Measurements from ENCODE around the gene COX7A2L.
"Not testable (repeated sequence)": the region's sequence is repeated elsewhere in the genome, so short reads cannot be mapped to it uniquely, and the experiment has no call there.

Gene COX7A2L

GRCh38 chr2:42390401-42390969, 29.5 kb upstream of the COX7A2L start:
- TF ChIP-seq, protein P1, sequence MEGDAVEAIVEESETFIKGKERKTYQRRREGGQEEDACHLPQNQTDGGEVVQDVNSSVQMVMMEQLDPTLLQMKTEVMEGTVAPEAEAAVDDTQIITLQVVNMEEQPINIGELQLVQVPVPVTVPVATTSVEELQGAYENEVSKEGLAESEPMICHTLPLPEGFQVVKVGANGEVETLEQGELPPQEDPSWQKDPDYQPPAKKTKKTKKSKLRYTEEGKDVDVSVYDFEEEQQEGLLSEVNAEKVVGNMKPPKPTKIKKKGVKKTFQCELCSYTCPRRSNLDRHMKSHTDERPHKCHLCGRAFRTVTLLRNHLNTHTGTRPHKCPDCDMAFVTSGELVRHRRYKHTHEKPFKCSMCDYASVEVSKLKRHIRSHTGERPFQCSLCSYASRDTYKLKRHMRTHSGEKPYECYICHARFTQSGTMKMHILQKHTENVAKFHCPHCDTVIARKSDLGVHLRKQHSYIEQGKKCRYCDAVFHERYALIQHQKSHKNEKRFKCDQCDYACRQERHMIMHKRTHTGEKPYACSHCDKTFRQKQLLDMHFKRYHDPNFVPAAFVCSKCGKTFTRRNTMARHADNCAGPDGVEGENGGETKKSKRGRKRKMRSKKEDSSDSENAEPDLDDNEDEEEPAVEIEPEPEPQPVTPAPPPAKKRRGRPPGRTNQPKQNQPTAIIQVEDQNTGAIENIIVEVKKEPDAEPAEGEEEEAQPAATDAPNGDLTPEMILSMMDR (IDR thresholded peaks at IDR 0.05; ENCODE audit: control insufficient read depth, extremely low read depth, insufficient read depth): no peak
- DNase-seq (ENCODE audit: low read depth): no peak
- no peak overlapping the region for H3K4me3 ChIP-seq (ENCODE audit: low read depth, low read length)

DNA sequence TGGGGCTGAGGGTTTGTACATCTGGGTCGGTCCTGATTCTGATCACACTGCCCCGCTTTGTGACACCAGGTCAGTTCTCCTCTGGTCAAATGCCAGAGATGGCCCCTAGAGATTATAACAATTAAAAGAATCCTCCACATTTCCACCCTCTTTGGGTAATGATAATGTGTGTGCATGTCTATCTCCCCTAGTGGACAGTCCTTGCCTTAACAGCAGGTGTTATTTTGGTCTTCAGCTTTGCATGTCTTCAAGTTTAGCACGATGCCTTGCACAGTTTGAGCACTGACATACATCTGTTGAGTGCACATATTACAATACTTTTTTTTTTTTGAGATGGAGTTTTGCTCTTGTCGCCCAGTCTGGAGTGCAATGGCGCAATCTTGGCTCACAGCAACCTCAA, 25.7 kb upstream of the COX7A2L start:
- no peak overlapping the region for H3K4me3 ChIP-seq (ENCODE audit: low read depth, low read length)
- DNase-seq (ENCODE audit: low read depth): no peak
- TF ChIP-seq, protein P1 (IDR thresholded peaks at IDR 0.05; ENCODE audit: control insufficient read depth, extremely low read depth, insufficient read depth): no peak

GRCh38 chr2:42385225-42385624, 24.2 kb upstream of the COX7A2L start:
- TF ChIP-seq, protein P1 (IDR thresholded peaks at IDR 0.05; ENCODE audit: control insufficient read depth, extremely low read depth, insufficient read depth): peak; percentile 37

GRCh38 chr2:42383855-42384530, 23.0 kb upstream of the COX7A2L start:
- no peak for DNase-seq (ENCODE audit: low read depth)
- TF ChIP-seq, protein P1 (IDR thresholded peaks at IDR 0.05; ENCODE audit: control insufficient read depth, extremely low read depth, insufficient read depth): no peak
- no peak overlapping the region for H3K4me3 ChIP-seq (ENCODE audit: low read depth, low read length)

More at GRCh38 chr2:42385225-42385624, 24.2 kb upstream of the COX7A2L start:
- DNase-seq (ENCODE audit: low read depth): no peak
- no peak overlapping the region for H3K4me3 ChIP-seq (ENCODE audit: low read depth, low read length)

DNA sequence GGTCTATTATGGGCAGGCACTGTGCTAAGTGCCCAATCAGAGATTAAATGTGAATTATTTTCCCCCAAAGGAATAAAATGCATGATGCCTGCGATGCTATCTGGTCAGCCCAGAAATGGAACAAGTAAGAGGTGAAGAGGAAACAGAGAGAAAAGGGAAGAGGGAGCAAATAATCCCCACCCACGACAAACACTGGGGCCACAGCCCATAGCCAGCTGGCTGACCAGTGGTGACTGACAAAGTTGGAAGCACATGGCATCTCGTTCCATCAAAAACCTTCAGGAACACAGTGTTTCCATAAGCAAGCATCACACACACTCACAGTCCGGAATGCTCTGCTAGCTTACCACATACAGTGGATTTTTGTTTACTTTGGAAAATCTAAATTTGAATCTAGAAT, 21.1 kb upstream of the COX7A2L start:
- H3K4me3 ChIP-seq (ENCODE audit: low read depth, low read length): no peak overlapping the region
- TF ChIP-seq, protein P1 (IDR thresholded peaks at IDR 0.05; ENCODE audit: control insufficient read depth, extremely low read depth, insufficient read depth): no peak
- no peak for DNase-seq (ENCODE audit: low read depth)

GRCh38 chr2:42380026-42380425, 19.0 kb upstream of the COX7A2L start:
- DNase-seq (ENCODE audit: low read depth): not testable (repeated sequence)

DNA sequence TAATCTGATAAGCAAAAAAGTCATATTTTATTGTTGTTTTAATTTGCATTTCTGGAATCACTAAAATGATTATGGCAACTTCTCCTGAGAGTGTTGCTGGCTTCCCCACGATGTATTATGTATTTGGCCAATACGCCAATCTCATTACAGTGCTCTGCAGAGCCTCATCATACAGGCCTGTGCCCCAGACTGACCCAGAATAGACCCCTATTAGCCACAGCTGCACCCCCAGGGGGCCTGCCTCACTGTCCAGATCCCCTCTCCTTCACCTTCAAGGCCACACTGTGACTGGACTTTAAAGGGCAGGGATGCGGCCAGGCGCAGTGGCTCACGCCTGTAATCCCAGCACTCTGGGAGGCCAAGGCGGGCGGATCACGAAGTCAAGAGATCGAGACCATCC, 17.4 kb upstream of the COX7A2L start:
- TF ChIP-seq, protein P1 (IDR thresholded peaks at IDR 0.05; ENCODE audit: control insufficient read depth, extremely low read depth, insufficient read depth): no peak
- H3K4me3 ChIP-seq (ENCODE audit: low read depth, low read length): no peak overlapping the region
- DNase-seq (ENCODE audit: low read depth): no peak

More at GRCh38 chr2:42380026-42380425, 19.0 kb upstream of the COX7A2L start:
- not testable (repeated sequence) for H3K4me3 ChIP-seq (ENCODE audit: low read depth, low read length)
